Right lobe of liver (tissue), 6 donors: ENCODE results near the gene TYW5. TPM values are rescaled to one million over a fixed set of nuclear protein-coding genes. Genes with fewer than 3 reads are reported as not detected.

Source experiments
- ATAC-seq, 4 donors: fragments of 200-7000 bp; cut with Tn5 transposase; one replicate each; pipeline ENCODE4 v1.9.1; 2020; ENCODE audit warnings: mild to moderate bottlenecking in 4 of 4, moderate library complexity in 4 of 4
- DNase-seq, 3 donors: peaks; one replicate each; pipeline ENCODE4 v3.0.0-alpha.2; 2020
- H3K27ac ChIP-seq, 3 donors: fragments of 200-600 bp; one replicate each; pipeline ENCODE4 v1.8.0; 2022
- H3K27me3 ChIP-seq, 2 donors: fragments of 200-600 bp; one replicate each; pipeline ENCODE4 v1.8.0; 2022
- H3K36me3 ChIP-seq, 4 donors: fragments of 200-600 bp; sonication (generic) in 1 of 4; one replicate each; pipeline versions ENCODE4 v1.5.1 to v1.8.0; 2017 to 2022; ENCODE audit warnings: control low read depth in 1 of 4
- H3K4me1 ChIP-seq, 4 donors: fragments of 200-600 bp; sonication (generic) in 1 of 4; one replicate each; pipeline versions ENCODE4 v1.5.1 to v1.8.0; 2017 to 2022; ENCODE audit warnings: control low read depth in 1 of 4
- H3K4me3 ChIP-seq, 3 donors: fragments of 200-600 bp; one replicate each; pipeline ENCODE4 v1.8.0; 2022
- H3K9me3 ChIP-seq, 4 donors: fragments of 200-600 bp; sonication (generic) in 1 of 4; one replicate each; pipeline versions ENCODE4 v1.5.1 to v1.8.0; 2017 to 2022; ENCODE audit warnings: control low read depth in 1 of 4
- CTCF ChIP-seq, 4 donors: fragments of 200-600 bp in 3 of 4; fragments of 450-650 bp in 1 of 4; IDR thresholded peaks; one replicate each; pipeline versions ENCODE4 v1.5.1 to v1.8.0; 2016 to 2022; ENCODE audit warnings: antibody characterized with exemption in 4 of 4, mild to moderate bottlenecking in 2 of 4
- POLR2A ChIP-seq: fragments of 450-650 bp; IDR thresholded peaks from one replicate; pipeline ENCODE4 v1.6.1; 2017; ENCODE audit warnings: antibody characterized with exemption, mild to moderate bottlenecking
- WGBS: methylation state at CpG from one replicate; pipeline ENCODE4 v1.1.6; 2018; ENCODE audit warnings: low coverage, low lambda C conversion rate; ENCODE audit not compliant: insufficient coverage; ENCODE audit errors: missing lambda C conversion rate; 5-methylcytosine and 5-hydroxymethylcytosine counted together
- intact Hi-C, 2 donors: fragments of 100-400 bp; cut with DNase I; formaldehyde crosslinking; loops; one replicate each; pipeline versions ENCODE4 v1.11.2 to v1.14.1; 2022
- total RNA-seq, 6 experiments: library from RNA; depleted of rRNA in 2 of 6; stranded (reverse); fragments of >200 nt in 2 of 6; fragmentation: NEBNext Ultra II Directional in 3 of 6; extraction: Animal tissue kit (Norgen Biotek cat#: 25700) in 3 of 6; gene quantifications; one replicate each; pipeline versions ENCODE4 v1.1.0 to v1.2.4, GENCODE V29; 2016 to 2023
- donor health status: DM: no; HTN: yes; CAD: no.
- donor health status: DM: no; HTN: no; CAD: no.
- donor health status: DM: no; HTN: no; CAD: no.
- donor health status: DM: no; HTN: yes; CAD: no.
- donor health status: DM: no; HTN: yes; CAD: no.

Gene TYW5
- total RNA-seq, 6 experiments from 2014 or later, result 4.1 to 6.4 (median 4.8) TPM

GRCh38 chr2:199951023-199951422 is 4.3 kb downstream of the TYW5 start:
- Histone ChIP-seq H3K9me3 (no peaks in the 10 kb centered on the region), H3K4me1 (peaks cover 0 to 10% (median 4%) of the 10 kb centered on the region in 4 donors), H3K27me3 (no peaks in the 10 kb centered on the region), H3K27ac (no peak overlapping the region), H3K36me3 (peaks cover 0 to 26% (median 0%) of the 10 kb centered on the region in 4 donors), H3K4me3 (no peak overlapping the region)
- 44% methylated on average over 1 of the region's 1 CpG for WGBS
- no peak for DNase-seq
- intact Hi-C loops, result no loop called here
- ATAC-seq, result no peak
- TF ChIP-seq POLR2A, result no peak
- no peak for TF ChIP-seq CTCF (IDR thresholded peaks at IDR 0.05)

- H3K4me1 ChIP-seq, result peaks cover 0 to 10% (median 4%) of the 10 kb centered on the region in 4 donors
- TF ChIP-seq POLR2A, result no peak
- no peak for TF ChIP-seq CTCF (IDR thresholded peaks at IDR 0.05)
- H3K4me3 ChIP-seq, result no peak overlapping the region
Observed at GRCh38 chr2:199950396-199950795, 4.9 kb downstream of the TYW5 start.

GRCh38 chr2:199946836-199947235 is 8.5 kb downstream of the TYW5 start:
- no peak for ATAC-seq
- intact Hi-C loops, result no loop called here
- Histone ChIP-seq H3K4me1 (no peaks in the 10 kb centered on the region), H3K4me3 (no peak overlapping the region), H3K9me3 (no peaks in the 10 kb centered on the region), H3K36me3 (peaks cover 0 to 30% (median 4%) of the 10 kb centered on the region in 4 donors), H3K27ac (no peak overlapping the region), H3K27me3 (no peaks in the 10 kb centered on the region)
- TF ChIP-seq POLR2A (no peak), CTCF (IDR thresholded peaks at IDR 0.05) (no peak)
- DNase-seq, result no peak

More at GRCh38 chr2:199950396-199950795, 4.9 kb downstream of the TYW5 start:
- H3K36me3 ChIP-seq, result peaks cover 0 to 30% (median 1%) of the 10 kb centered on the region in 4 donors
- intact Hi-C loops, result no loop called here
- DNase-seq, result no peak
- no peaks in the 10 kb centered on the region for H3K9me3 ChIP-seq
- no peaks in the 10 kb centered on the region for H3K27me3 ChIP-seq
- ATAC-seq, result no peak
- WGBS, result 94% methylated on average over 4 of the region's 5 CpGs
- no peak overlapping the region for H3K27ac ChIP-seq

GRCh38 chr2:199946196-199946595 is 9.1 kb downstream of the TYW5 start:
- intact Hi-C loops, result no loop called here
- no peak for TF ChIP-seq CTCF (IDR thresholded peaks at IDR 0.05)
- H3K36me3 ChIP-seq, result peaks cover 0 to 30% (median 4%) of the 10 kb centered on the region in 4 donors
- H3K4me1 ChIP-seq, result no peaks in the 10 kb centered on the region
- H3K4me3 ChIP-seq, result no peak overlapping the region
- H3K27ac ChIP-seq, result no peak overlapping the region
- DNase-seq, result no peak
- no peak for ATAC-seq
- H3K27me3 ChIP-seq, result no peaks in the 10 kb centered on the region
- 90% methylated on average over 1 of the region's 1 CpG for WGBS
- no peaks in the 10 kb centered on the region for H3K9me3 ChIP-seq

DNA sequence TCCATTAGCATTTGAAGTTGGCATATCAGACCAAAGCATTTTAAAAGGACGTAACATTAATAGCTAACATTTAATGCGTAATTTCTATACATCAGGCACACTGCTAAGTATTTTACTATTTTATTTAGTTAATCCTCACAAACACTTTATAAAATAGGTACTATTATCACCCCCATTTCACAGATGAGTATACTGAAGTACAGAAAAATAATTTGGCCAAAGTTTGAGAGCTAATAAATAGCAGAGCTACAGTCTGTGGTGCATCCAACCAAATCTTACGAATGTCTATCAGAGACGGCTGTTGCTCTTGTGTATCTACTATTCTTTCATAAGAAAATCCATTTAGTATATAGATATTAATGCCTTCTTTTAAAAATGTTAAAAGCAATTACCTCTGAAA is 11.9 kb downstream of the TYW5 start:
- ATAC-seq (no peak), DNase-seq (no peak)
- intact Hi-C loops, result no loop called here
- TF ChIP-seq POLR2A (no peak), CTCF (IDR thresholded peaks at IDR 0.05) (no peak)
- Histone ChIP-seq H3K4me1 (no peaks in the 10 kb centered on the region), H3K27ac (no peak overlapping the region), H3K36me3 (peaks cover 0 to 32% (median 4%) of the 10 kb centered on the region in 4 donors), H3K27me3 (no peaks in the 10 kb centered on the region), H3K4me3 (no peak overlapping the region), H3K9me3 (no peaks in the 10 kb centered on the region)
- WGBS, result 96% methylated on average over 4 of the region's 4 CpGs
